K562 (cell line): Measurements from ENCODE around the gene COL15A1. TPM values are rescaled to one million over a fixed set of nuclear protein-coding genes. Genes with fewer than 3 reads are reported as not detected.

Experiments
- ARID1B ChIP-seq: fragments of 450-650 bp; IDR thresholded peaks from 2 replicates; pipeline ENCODE4 v1.6.1; 2016; ENCODE audit warnings: antibody characterized with exemption, mild to moderate bottlenecking, inconsistent platforms
- CCAR2 ChIP-seq: fragments of 200-400 bp; formaldehyde crosslinking; IDR thresholded peaks from 2 replicates; pipeline ENCODE4 v1.6.1; 2017; ENCODE audit warnings: mild to moderate bottlenecking, low read depth, low read length
- ELF4 ChIP-seq: fragments of 450-650 bp; formaldehyde crosslinking; IDR thresholded peaks from 2 replicates; pipeline ENCODE4 v1.4.0; 2022; ENCODE audit warnings: missing genetic modification characterization
- EZH2 ChIP-seq: IDR thresholded peaks from 2 replicates; pipeline ENCODE4 v1.6.1; 2012; ENCODE audit warnings: low read depth, mild to moderate bottlenecking, inconsistent platforms, low read length, borderline replicate concordance
- FIP1L1 ChIP-seq: fragments of 200-400 bp; formaldehyde crosslinking; IDR thresholded peaks from 2 replicates; pipeline ENCODE4 v1.6.1; 2018; ENCODE audit warnings: mild to moderate bottlenecking, low read depth, low read length; ENCODE audit not compliant: poor library complexity, severe bottlenecking
- FUS ChIP-seq: fragments of 200-400 bp; formaldehyde crosslinking; optimal IDR thresholded peaks from 2 replicates; pipeline ENCODE3; 2017; ENCODE audit warnings: low read depth, low read length
- GTF2B ChIP-seq: IDR thresholded peaks from 2 replicates; pipeline ENCODE4 v1.6.1; 2011; ENCODE audit not compliant: insufficient read length; ENCODE audit errors: extremely low read depth
- L3MBTL2 ChIP-seq: fragments of 450-650 bp; IDR thresholded peaks from 2 replicates; pipeline ENCODE4 v1.6.1; 2016; ENCODE audit warnings: mild to moderate bottlenecking, moderate library complexity
- MCM5 ChIP-seq: fragments of 450-650 bp; IDR thresholded peaks from 2 replicates; pipeline ENCODE4 v1.6.1; 2016; ENCODE audit warnings: low read depth
- NFE2 ChIP-seq: IDR thresholded peaks from 2 replicates; pipeline ENCODE4 v1.6.1; 2014; ENCODE audit warnings: antibody characterized with exemption, low read depth
- NFRKB ChIP-seq: fragments of 450-650 bp; IDR thresholded peaks from 2 replicates; pipeline ENCODE4 v1.6.1; 2016; ENCODE audit warnings: low read depth
- POLR3A ChIP-seq: IDR thresholded peaks from 2 replicates; pipeline ENCODE4 v1.6.1; 2011; ENCODE audit warnings: borderline replicate concordance, mild to moderate bottlenecking, moderate library complexity; ENCODE audit not compliant: insufficient read length, insufficient read depth; ENCODE audit errors: extremely low read depth
- PRMT5 ChIP-seq: sonication (generic); formaldehyde crosslinking; IDR thresholded peaks from 2 replicates; pipeline ENCODE4 v1.5.0; 2020; ENCODE audit warnings: missing genetic modification reagents
- RB1 ChIP-seq: fragments of 450-650 bp; IDR thresholded peaks from 2 replicates; pipeline ENCODE4 v1.6.1; 2017; ENCODE audit warnings: low read depth, mild to moderate bottlenecking
- SIX5 ChIP-seq, 2 experiments: IDR thresholded peaks; 2 replicates each; pipeline ENCODE4 v1.6.1; 2011; ENCODE audit warnings: low read length in 2 of 2, borderline replicate concordance in 1 of 2, low read depth in 1 of 2, mild to moderate bottlenecking in 1 of 2, moderate library complexity in 1 of 2; ENCODE audit not compliant: insufficient read depth in 1 of 2
- TCF7 ChIP-seq: sonication (generic); IDR thresholded peaks from 2 replicates; pipeline ENCODE4 v1.6.1; 2016; ENCODE audit warnings: antibody characterized with exemption, borderline replicate concordance
- ZNF121 ChIP-seq: sonication (generic); formaldehyde crosslinking; conservative IDR thresholded peaks from 2 replicates; pipeline ENCODE4 v1.8.0; 2022; ENCODE audit warnings: missing genetic modification reagents
- ZNF253 ChIP-seq: fragments of 250-450 bp; sonication (Bioruptor Pico); conservative IDR thresholded peaks from 2 replicates; pipeline ENCODE4 v1.6.1; 2021; ENCODE audit warnings: mild to moderate bottlenecking
- ZNF280A ChIP-seq: fragments of 450-650 bp; IDR thresholded peaks from 2 replicates; pipeline ENCODE4 v1.6.1; 2018; ENCODE audit warnings: mild to moderate bottlenecking, low read depth; ENCODE audit not compliant: partially characterized antibody
- ZNF778 ChIP-seq: fragments of 450-650 bp; formaldehyde crosslinking; IDR thresholded peaks from 2 replicates; pipeline ENCODE4 v1.4.0; 2020; ENCODE audit warnings: mild to moderate bottlenecking, moderate library complexity
- polyA plus RNA-seq, 8 experiments: library from polyadenylated mRNA; depleted of rRNA in 4 of 8; stranded (reverse) in 5 of 8; unstranded in 3 of 8; fragments of >200 nt; fragmentation: Nextera tagmentation in 2 of 8; fragmentation: Illumina TruSeq in 1 of 8; extraction: Ambion mirVana in 2 of 8; extraction: Trizol in 1 of 8; gene quantifications; 2 replicates each; pipeline versions ENCODE4 v1.2.1 to v1.2.3, GENCODE V29; 2011 to 2014; ENCODE audit warnings: inconsistent platforms in 1 of 8, missing spikeins in 1 of 8
- total RNA-seq, 7 experiments: library from RNA; depleted of rRNA in 6 of 7; stranded (reverse); fragments of >200 nt in 6 of 7; fragmentation: Illumina TruSeq in 2 of 7; extraction: Trizol in 2 of 7; gene quantifications; 2 replicates each; pipeline versions ENCODE4 v1.2.1 to v1.2.3, GENCODE V29; 2011 to 2021; ENCODE audit warnings: low replicate concordance in 1 of 7
- TF ChIP-seq, protein P1 (sequence below), 2 experiments: fragments of 200-800 bp in 1 of 2; sonication (Bioruptor generic) in 1 of 2; sonication (generic) in 1 of 2; formaldehyde crosslinking in 1 of 2; IDR thresholded peaks in 1 of 2; conservative IDR thresholded peaks in 1 of 2; 2 replicates each; pipeline versions ENCODE4 v1.5.0 to v1.6.1; 2016 to 2020; ENCODE audit warnings: missing compliant biosample characterization in 1 of 2, missing genetic modification characterization in 1 of 2, missing genetic modification reagents in 1 of 2

Gene COL15A1
- total and polyA plus RNA-seq, 9 of the 15 experiments (the other 6 are each of a cell fraction or from before 2014, with no cell fraction given) = 0.46 to 5.1 (median 2.6) TPM

GRCh38 chr9:99072040-99072394 lies 128.3 kb downstream of the COL15A1 start (continued):
- no peak for TF ChIP-seq GTF2B
- TF ChIP-seq ARID1B = no peak
- no peak for TF ChIP-seq EZH2
- TF ChIP-seq ZNF778 = no peak
- TF ChIP-seq FUS = no peak
- TF ChIP-seq ZNF253 (CRISPR knock-in tag) = no peak
- TF ChIP-seq FIP1L1 = no peak
- no peak for TF ChIP-seq TCF7
- no peak for TF ChIP-seq ELF4 (CRISPR knock-in tag)
- TF ChIP-seq, protein P1, sequence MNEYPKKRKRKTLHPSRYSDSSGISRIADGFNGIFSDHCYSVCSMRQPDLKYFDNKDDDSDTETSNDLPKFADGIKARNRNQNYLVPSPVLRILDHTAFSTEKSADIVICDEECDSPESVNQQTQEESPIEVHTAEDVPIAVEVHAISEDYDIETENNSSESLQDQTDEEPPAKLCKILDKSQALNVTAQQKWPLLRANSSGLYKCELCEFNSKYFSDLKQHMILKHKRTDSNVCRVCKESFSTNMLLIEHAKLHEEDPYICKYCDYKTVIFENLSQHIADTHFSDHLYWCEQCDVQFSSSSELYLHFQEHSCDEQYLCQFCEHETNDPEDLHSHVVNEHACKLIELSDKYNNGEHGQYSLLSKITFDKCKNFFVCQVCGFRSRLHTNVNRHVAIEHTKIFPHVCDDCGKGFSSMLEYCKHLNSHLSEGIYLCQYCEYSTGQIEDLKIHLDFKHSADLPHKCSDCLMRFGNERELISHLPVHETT (CRISPR knock-in tag; conservative IDR thresholded peaks at IDR 0.05 in 1 of 2, IDR thresholded peaks at IDR 0.05 in 1 of 2) = peak in 1 of 2 experiments; percentile 89; a peak in 2 of 4 replicates
- no peak for TF ChIP-seq SIX5 (IDR thresholded peaks at IDR 0.05; ENCODE audit: borderline replicate concordance in 1 of 2, insufficient read depth in 1 of 2, low read depth in 1 of 2, low read length in 2 of 2)
- no peak for TF ChIP-seq CCAR2
- no peak for TF ChIP-seq PRMT5
- TF ChIP-seq MCM5 = no peak
- TF ChIP-seq NFRKB = peak; percentile 66; the same call in 1 of the 2 replicates
- no peak for TF ChIP-seq RB1
- no peak for TF ChIP-seq NFE2
- no peak for TF ChIP-seq ZNF121
- TF ChIP-seq POLR3A = no peak
- TF ChIP-seq L3MBTL2 = peak; percentile 66
- TF ChIP-seq ZNF280A = no peak
